ENCODE measurements around the gene SLC35E3.
"Not testable (repeated sequence)": the region's sequence is repeated elsewhere in the genome, so short reads cannot be mapped to it uniquely, and the experiment has no call there.

The SLC35E3 gene

DNA sequence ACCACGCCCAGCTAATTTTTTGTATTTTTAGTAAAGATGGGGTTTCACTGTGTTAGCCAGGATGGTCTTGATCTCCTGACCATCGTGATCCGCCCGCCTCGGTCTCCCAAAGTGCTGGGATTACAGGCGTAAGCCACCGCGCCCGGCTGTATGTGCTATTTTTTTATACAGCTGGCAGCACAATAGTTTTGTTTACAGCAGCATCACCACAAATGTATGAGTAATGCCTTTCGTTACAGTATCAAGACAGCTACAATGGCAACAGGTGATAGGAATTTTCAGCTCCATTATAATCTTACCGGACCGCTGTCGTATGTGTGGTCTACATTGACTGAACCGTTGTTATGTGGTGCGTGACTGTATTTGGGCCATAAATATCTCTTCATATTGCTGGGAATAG is 50.4 kb downstream of the SLC35E3 start:
- H3K4me3 ChIP-seq (ENCODE audit: low read depth, low read length) = no peak overlapping the region

DNA sequence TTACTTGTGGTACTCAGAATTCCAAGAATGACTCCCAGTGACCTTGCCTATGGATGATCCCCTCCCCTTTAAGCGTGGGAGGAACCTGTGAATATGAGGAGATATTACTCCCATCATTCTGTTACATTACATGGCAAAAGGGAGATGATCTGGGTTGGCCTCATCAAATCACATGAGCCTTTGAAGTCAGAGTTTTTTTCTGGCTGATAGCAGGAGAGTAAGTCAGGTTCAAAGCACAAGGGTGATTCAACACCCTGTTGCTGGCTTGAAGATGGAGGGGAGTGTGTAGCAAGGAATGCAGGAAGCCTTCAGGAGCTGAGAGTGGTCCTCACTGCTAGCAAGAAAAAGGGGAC is 52.9 kb downstream of the SLC35E3 start:
- TF ChIP-seq CTCF (IDR thresholded peaks at IDR 0.05; ENCODE audit: low read depth, low read length) = no peak
- Histone ChIP-seq H3K9me3 (ENCODE audit: severe bottlenecking) (no peaks in the 10 kb centered on the region), H3K4me3 (ENCODE audit: low read depth, low read length) (no peak overlapping the region), H3K27ac (no peak overlapping the region), H3K27me3 (ENCODE audit: insufficient read depth, low read depth, severe bottlenecking) (no peaks in the 10 kb centered on the region), H3K36me3 (no peaks in the 10 kb centered on the region)
- no peak for DNase-seq

More for the DNA sequence above, 50.4 kb downstream of the SLC35E3 start:
- no peaks in the 10 kb centered on the region for H3K9me3 ChIP-seq (ENCODE audit: severe bottlenecking)
- no peak for TF ChIP-seq CTCF (IDR thresholded peaks at IDR 0.05; ENCODE audit: low read depth, low read length)
- no peak for DNase-seq
- no peak overlapping the region for H3K27ac ChIP-seq
- H3K36me3 ChIP-seq = no peaks in the 10 kb centered on the region
- no peaks in the 10 kb centered on the region for H3K27me3 ChIP-seq (ENCODE audit: insufficient read depth, low read depth, severe bottlenecking)

- no peaks in the 10 kb centered on the region for H3K27me3 ChIP-seq (ENCODE audit: insufficient read depth, low read depth, severe bottlenecking)
- DNase-seq = no peak
These were observed 54.3 kb downstream of the SLC35E3 start for GRCh38 chr12:68800294-68800693.

DNA sequence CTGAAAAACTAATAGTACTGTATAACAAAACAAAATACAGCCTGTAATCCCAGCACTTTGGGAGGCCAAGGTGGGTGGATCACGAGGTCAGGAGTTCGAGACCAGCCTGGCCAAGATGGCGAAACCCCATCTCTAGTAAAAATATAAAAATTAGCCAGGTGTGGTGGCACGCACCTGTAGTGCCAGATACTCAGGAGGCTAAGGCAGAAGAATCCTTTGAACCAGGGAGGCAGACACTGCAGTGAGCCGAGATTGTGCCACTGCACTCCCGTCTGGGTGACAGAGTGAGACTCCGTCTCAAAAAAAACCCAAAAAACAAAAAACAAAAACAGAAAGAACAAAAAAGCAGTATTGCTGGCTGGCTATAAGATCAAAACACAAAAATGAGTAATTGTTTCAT is 55.1 kb downstream of the SLC35E3 start:
- H3K9me3 ChIP-seq (ENCODE audit: severe bottlenecking); DNase-seq; H3K36me3 ChIP-seq; H3K27ac ChIP-seq; H3K4me3 ChIP-seq (ENCODE audit: low read depth, low read length); H3K27me3 ChIP-seq (ENCODE audit: insufficient read depth, low read depth, severe bottlenecking): not testable (repeated sequence)

More at GRCh38 chr12:68800294-68800693, 54.3 kb downstream of the SLC35E3 start:
- H3K9me3 ChIP-seq (ENCODE audit: severe bottlenecking) = no peaks in the 10 kb centered on the region
- no peak overlapping the region for H3K27ac ChIP-seq
- no peak overlapping the region for H3K4me3 ChIP-seq (ENCODE audit: low read depth, low read length)
- H3K36me3 ChIP-seq = no peaks in the 10 kb centered on the region
- no peak for TF ChIP-seq CTCF (IDR thresholded peaks at IDR 0.05; ENCODE audit: low read depth, low read length)

GRCh38 chr12:68802372-68802745 is 56.4 kb downstream of the SLC35E3 start:
- H3K36me3 ChIP-seq; H3K4me3 ChIP-seq (ENCODE audit: low read depth, low read length); H3K27me3 ChIP-seq (ENCODE audit: insufficient read depth, low read depth, severe bottlenecking); H3K9me3 ChIP-seq (ENCODE audit: severe bottlenecking); DNase-seq; H3K27ac ChIP-seq: not testable (repeated sequence)

GRCh38 chr12:68802911-68803651 is 57.1 kb downstream of the SLC35E3 start:
- DNase-seq; H3K36me3 ChIP-seq; H3K27ac ChIP-seq; H3K9me3 ChIP-seq (ENCODE audit: severe bottlenecking); H3K4me3 ChIP-seq (ENCODE audit: low read depth, low read length); H3K27me3 ChIP-seq (ENCODE audit: insufficient read depth, low read depth, severe bottlenecking): not testable (repeated sequence)

- H3K4me3 ChIP-seq (ENCODE audit: low read depth, low read length) = no peak overlapping the region
- DNase-seq = no peak
- H3K36me3 ChIP-seq = peaks cover 2% of the 10 kb centered on the region
- TF ChIP-seq CTCF (IDR thresholded peaks at IDR 0.05; ENCODE audit: low read depth, low read length) = no peak
- no peak overlapping the region for H3K27ac ChIP-seq
- no peaks in the 10 kb centered on the region for H3K27me3 ChIP-seq (ENCODE audit: insufficient read depth, low read depth, severe bottlenecking)
- no peaks in the 10 kb centered on the region for H3K9me3 ChIP-seq (ENCODE audit: severe bottlenecking)
These were observed 58.1 kb downstream of the SLC35E3 start for GRCh38 chr12:68803948-68804656.

Measured in WERI-Rb-1 (cell line).